ENCODE results near the gene NTNG2. TPM values are rescaled to one million over a fixed set of nuclear protein-coding genes. Genes with fewer than 3 reads are reported as not detected.

The NTNG2 gene
- total and polyA plus RNA-seq, 2 donors: 1.7 TPM

GRCh38 chr9:132164604-132165362, 2.9 kb downstream of the NTNG2 start:
- 39% methylated on average over 16 of the region's 16 CpGs for WGBS
- Histone ChIP-seq H3K27ac (ENCODE audit: low read depth in 1 of 2, low read length in 1 of 2) (no peak overlapping the region), H3K9me3 (ENCODE audit: control insufficient read depth in 2 of 2, insufficient read depth in 1 of 2, low read length in 1 of 2) (no peaks in the 10 kb centered on the region), H3K36me3 (ENCODE audit: control insufficient read depth in 2 of 2, insufficient read depth in 2 of 2, low read length in 1 of 2) (no peaks in the 10 kb centered on the region), H3K4me3 (ENCODE audit: low read length in 2 of 2) (no peak overlapping the region), H3K4me1 (ENCODE audit: control insufficient read depth in 2 of 2, insufficient read depth in 2 of 2, low read length in 2 of 2) (peaks cover 0 to 9% of the 10 kb centered on the region in 2 donors), H3K27me3 (ENCODE audit: control insufficient read depth in 2 of 2, insufficient read depth in 1 of 2, low read length in 1 of 2) (peaks cover 69 to 97% of the 10 kb centered on the region in 2 donors)
- DNase-seq (ENCODE audit: low read depth in 6 of 9, low spot score in 9 of 9): no peak

- Histone ChIP-seq H3K9me3 (ENCODE audit: control insufficient read depth in 2 of 2, insufficient read depth in 1 of 2, low read length in 1 of 2) (no peaks in the 10 kb centered on the region), H3K4me3 (ENCODE audit: low read length in 2 of 2) (no peak overlapping the region), H3K36me3 (ENCODE audit: control insufficient read depth in 2 of 2, insufficient read depth in 2 of 2, low read length in 1 of 2) (no peaks in the 10 kb centered on the region), H3K27me3 (ENCODE audit: control insufficient read depth in 2 of 2, insufficient read depth in 1 of 2, low read length in 1 of 2) (peaks cover 51 to 89% of the 10 kb centered on the region in 2 donors), H3K4me1 (ENCODE audit: control insufficient read depth in 2 of 2, insufficient read depth in 2 of 2, low read length in 2 of 2) (peaks cover 0 to 4% of the 10 kb centered on the region in 2 donors), H3K27ac (ENCODE audit: low read depth in 1 of 2, low read length in 1 of 2) (no peak overlapping the region)
- 52% methylated on average over 19 of the region's 19 CpGs for WGBS
- no peak for DNase-seq (ENCODE audit: low read depth in 6 of 9, low spot score in 9 of 9)
These were observed 4.7 kb downstream of the NTNG2 start for GRCh38 chr9:132166599-132166998.

- H3K27me3 ChIP-seq (ENCODE audit: control insufficient read depth in 2 of 2, insufficient read depth in 1 of 2, low read length in 1 of 2): peaks cover 45 to 89% of the 10 kb centered on the region in 2 donors
- H3K4me1 ChIP-seq (ENCODE audit: control insufficient read depth in 2 of 2, insufficient read depth in 2 of 2, low read length in 2 of 2): peaks cover 0 to 2% of the 10 kb centered on the region in 2 donors
- no peaks in the 10 kb centered on the region for H3K9me3 ChIP-seq (ENCODE audit: control insufficient read depth in 2 of 2, insufficient read depth in 1 of 2, low read length in 1 of 2)
- DNase-seq (ENCODE audit: low read depth in 6 of 9, low spot score in 9 of 9): no peak
- H3K36me3 ChIP-seq (ENCODE audit: control insufficient read depth in 2 of 2, insufficient read depth in 2 of 2, low read length in 1 of 2): no peaks in the 10 kb centered on the region
- no peak overlapping the region for H3K27ac ChIP-seq (ENCODE audit: low read depth in 1 of 2, low read length in 1 of 2)
- WGBS: 72% methylated on average over 7 of the region's 7 CpGs
- no peak overlapping the region for H3K4me3 ChIP-seq (ENCODE audit: low read length in 2 of 2)
These were observed 5.3 kb downstream of the NTNG2 start for GRCh38 chr9:132167192-132167591.

GRCh38 chr9:132168347-132168746, 6.5 kb downstream of the NTNG2 start:
- Histone ChIP-seq H3K27me3 (ENCODE audit: control insufficient read depth in 2 of 2, insufficient read depth in 1 of 2, low read length in 1 of 2) (peaks cover 36 to 78% of the 10 kb centered on the region in 2 donors), H3K36me3 (ENCODE audit: control insufficient read depth in 2 of 2, insufficient read depth in 2 of 2, low read length in 1 of 2) (no peaks in the 10 kb centered on the region), H3K27ac (ENCODE audit: low read depth in 1 of 2, low read length in 1 of 2) (no peak overlapping the region), H3K4me3 (ENCODE audit: low read length in 2 of 2) (no peak overlapping the region), H3K9me3 (ENCODE audit: control insufficient read depth in 2 of 2, insufficient read depth in 1 of 2, low read length in 1 of 2) (no peaks in the 10 kb centered on the region), H3K4me1 (ENCODE audit: control insufficient read depth in 2 of 2, insufficient read depth in 2 of 2, low read length in 2 of 2) (no peaks in the 10 kb centered on the region)
- no peak for DNase-seq (ENCODE audit: low read depth in 6 of 9, low spot score in 9 of 9)
- WGBS: 72% methylated on average over 8 of the region's 8 CpGs

- no peaks in the 10 kb centered on the region for H3K9me3 ChIP-seq (ENCODE audit: control insufficient read depth in 2 of 2, insufficient read depth in 1 of 2, low read length in 1 of 2)
- H3K4me3 ChIP-seq (ENCODE audit: low read length in 2 of 2): no peak overlapping the region
- no peaks in the 10 kb centered on the region for H3K4me1 ChIP-seq (ENCODE audit: control insufficient read depth in 2 of 2, insufficient read depth in 2 of 2, low read length in 2 of 2)
- no peaks in the 10 kb centered on the region for H3K36me3 ChIP-seq (ENCODE audit: control insufficient read depth in 2 of 2, insufficient read depth in 2 of 2, low read length in 1 of 2)
- peaks cover 32 to 73% of the 10 kb centered on the region in 2 donors for H3K27me3 ChIP-seq (ENCODE audit: control insufficient read depth in 2 of 2, insufficient read depth in 1 of 2, low read length in 1 of 2)
- WGBS: 76% methylated on average over 7 of the region's 7 CpGs
- H3K27ac ChIP-seq (ENCODE audit: low read depth in 1 of 2, low read length in 1 of 2): no peak overlapping the region
- no peak for DNase-seq (ENCODE audit: low read depth in 6 of 9, low spot score in 9 of 9)
These were observed 7.0 kb downstream of the NTNG2 start for GRCh38 chr9:132168851-132169250.

GRCh38 chr9:132169672-132170392, 8.0 kb downstream of the NTNG2 start:
- Histone ChIP-seq H3K4me3 (ENCODE audit: low read length in 2 of 2) (no peak overlapping the region), H3K9me3 (ENCODE audit: control insufficient read depth in 2 of 2, insufficient read depth in 1 of 2, low read length in 1 of 2) (no peaks in the 10 kb centered on the region), H3K4me1 (ENCODE audit: control insufficient read depth in 2 of 2, insufficient read depth in 2 of 2, low read length in 2 of 2) (no peaks in the 10 kb centered on the region), H3K27me3 (ENCODE audit: control insufficient read depth in 2 of 2, insufficient read depth in 1 of 2, low read length in 1 of 2) (peaks cover 22 to 63% of the 10 kb centered on the region in 2 donors), H3K27ac (ENCODE audit: low read depth in 1 of 2, low read length in 1 of 2) (no peak overlapping the region), H3K36me3 (ENCODE audit: control insufficient read depth in 2 of 2, insufficient read depth in 2 of 2, low read length in 1 of 2) (no peaks in the 10 kb centered on the region)
- 41% methylated on average over 26 of the region's 26 CpGs for WGBS
- peak in 5 of 9 donors; percentile 13 to 59 (median 41) for DNase-seq (ENCODE audit: low read depth in 6 of 9, low spot score in 9 of 9)

- no peak for DNase-seq (ENCODE audit: low read depth in 6 of 9, low spot score in 9 of 9)
- Histone ChIP-seq H3K9me3 (ENCODE audit: control insufficient read depth in 2 of 2, insufficient read depth in 1 of 2, low read length in 1 of 2) (no peaks in the 10 kb centered on the region), H3K27ac (ENCODE audit: low read depth in 1 of 2, low read length in 1 of 2) (no peak overlapping the region), H3K4me3 (ENCODE audit: low read length in 2 of 2) (no peak overlapping the region), H3K36me3 (ENCODE audit: control insufficient read depth in 2 of 2, insufficient read depth in 2 of 2, low read length in 1 of 2) (no peaks in the 10 kb centered on the region), H3K4me1 (ENCODE audit: control insufficient read depth in 2 of 2, insufficient read depth in 2 of 2, low read length in 2 of 2) (no peaks in the 10 kb centered on the region), H3K27me3 (ENCODE audit: control insufficient read depth in 2 of 2, insufficient read depth in 1 of 2, low read length in 1 of 2) (peaks cover 5 to 46% of the 10 kb centered on the region in 2 donors)
- WGBS: 80% methylated on average over 7 of the region's 7 CpGs
These were observed 9.8 kb downstream of the NTNG2 start for GRCh38 chr9:132171702-132172101.

GRCh38 chr9:132172185-132172584, 10.3 kb downstream of the NTNG2 start:
- Histone ChIP-seq H3K27me3 (ENCODE audit: control insufficient read depth in 2 of 2, insufficient read depth in 1 of 2, low read length in 1 of 2) (peaks cover 0 to 41% of the 10 kb centered on the region in 2 donors), H3K27ac (ENCODE audit: low read depth in 1 of 2, low read length in 1 of 2) (no peak overlapping the region), H3K4me1 (ENCODE audit: control insufficient read depth in 2 of 2, insufficient read depth in 2 of 2, low read length in 2 of 2) (no peaks in the 10 kb centered on the region), H3K9me3 (ENCODE audit: control insufficient read depth in 2 of 2, insufficient read depth in 1 of 2, low read length in 1 of 2) (no peaks in the 10 kb centered on the region), H3K4me3 (ENCODE audit: low read length in 2 of 2) (no peak overlapping the region), H3K36me3 (ENCODE audit: control insufficient read depth in 2 of 2, insufficient read depth in 2 of 2, low read length in 1 of 2) (no peaks in the 10 kb centered on the region)
- 85% methylated on average over 5 of the region's 5 CpGs for WGBS
- no peak for DNase-seq (ENCODE audit: low read depth in 6 of 9, low spot score in 9 of 9)

GRCh38 chr9:132175431-132175830, 13.6 kb downstream of the NTNG2 start:
- Histone ChIP-seq H3K27ac (ENCODE audit: low read depth in 1 of 2, low read length in 1 of 2) (no peak overlapping the region), H3K36me3 (ENCODE audit: control insufficient read depth in 2 of 2, insufficient read depth in 2 of 2, low read length in 1 of 2) (no peaks in the 10 kb centered on the region), H3K27me3 (ENCODE audit: control insufficient read depth in 2 of 2, insufficient read depth in 1 of 2, low read length in 1 of 2) (peaks cover 0 to 17% of the 10 kb centered on the region in 2 donors), H3K4me1 (ENCODE audit: control insufficient read depth in 2 of 2, insufficient read depth in 2 of 2, low read length in 2 of 2) (no peaks in the 10 kb centered on the region), H3K9me3 (ENCODE audit: control insufficient read depth in 2 of 2, insufficient read depth in 1 of 2, low read length in 1 of 2) (no peaks in the 10 kb centered on the region), H3K4me3 (ENCODE audit: low read length in 2 of 2) (no peak overlapping the region)
- WGBS: 74% methylated on average over 14 of the region's 14 CpGs
- DNase-seq (ENCODE audit: low read depth in 6 of 9, low spot score in 9 of 9): no peak

Data from thymus (tissue), 11 donors.